Measurements from ENCODE around the gene PAN3. TPM values are rescaled to one million over a fixed set of nuclear protein-coding genes. Genes with fewer than 3 reads are reported as not detected.

The PAN3 gene
- total and polyA plus RNA-seq, 2 of the 8 experiments (the other 6 are each of a cell fraction or from before 2014, with no cell fraction given), result 12.7 to 39.3 TPM

DNA sequence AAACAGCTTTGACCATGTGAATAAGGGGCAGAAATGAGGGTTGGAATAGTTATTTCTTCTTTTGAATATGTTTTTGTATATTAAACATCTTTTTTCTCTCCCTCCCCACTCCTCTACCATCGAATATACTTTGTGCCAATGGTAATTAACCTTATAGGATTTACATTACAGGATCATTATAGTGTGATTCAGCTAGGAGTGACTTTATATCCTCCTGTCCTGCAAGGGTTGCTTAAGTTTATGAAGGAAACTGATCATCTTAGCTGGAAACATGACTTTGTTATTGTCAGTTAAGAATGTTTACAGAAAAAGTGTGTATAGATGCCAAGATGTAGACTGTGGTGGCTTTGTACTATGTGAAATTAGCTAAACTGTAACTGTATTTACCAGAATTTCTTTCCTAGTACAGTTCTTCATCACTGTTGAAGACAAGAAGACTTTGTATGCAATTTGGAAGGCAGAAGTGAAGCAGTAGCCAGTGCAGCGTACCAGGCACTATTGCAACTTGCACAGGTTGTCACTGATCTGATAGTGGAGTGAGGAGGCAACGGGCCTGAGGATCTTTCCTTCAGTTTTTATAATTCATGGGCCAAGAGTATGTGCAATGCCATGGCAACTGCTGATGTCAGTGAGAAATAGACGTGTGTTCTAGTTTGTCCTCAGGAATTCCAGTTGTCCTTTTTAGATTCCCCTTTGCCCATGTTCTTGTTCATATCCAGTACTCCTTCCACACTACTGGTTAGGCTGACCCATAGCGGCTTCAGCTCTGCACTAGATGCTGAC is 8.2 kb upstream of the PAN3 start:
- CTCF ChIA-PET (ENCODE audit: partially characterized antibody), result interaction anchor here (1.7 kb wide), 1 partner anchor 12 kb away, joined by 5 read pairs; no protein-coding TSS in a partner anchor
- Histone ChIP-seq H3K9me3 (ENCODE audit: insufficient read depth in 2 of 2, low read depth in 1 of 2, low read length in 1 of 2) (no peaks in the 10 kb centered on the region), H3K79me1 (ENCODE audit: low read depth, low read length) (no peaks in the 10 kb centered on the region), H2BK15ac (ENCODE audit: low read length) (no peak overlapping the region), H3K14ac (ENCODE audit: insufficient read length) (no peak overlapping the region), H3K36me3 (ENCODE audit: control insufficient read depth in 2 of 4, insufficient read depth in 4 of 4, low read length in 3 of 4) (no peaks in the 10 kb centered on the region), H3K27me3 (replicated peaks in 1 of 4; ENCODE audit: control insufficient read depth in 3 of 4, extremely low read depth in 1 of 4, insufficient read depth in 3 of 4, low read length in 3 of 4) (no peaks in the 10 kb centered on the region), H4K5ac (ENCODE audit: insufficient read length, low read depth, low read length) (no peak overlapping the region), H3K23ac (ENCODE audit: insufficient read length) (no peak overlapping the region), H3K4me2 (ENCODE audit: insufficient read depth in 1 of 2, low read depth in 2 of 2, low read length in 2 of 2) (no peak overlapping the region), H3K4me3 (ENCODE audit: extremely low read depth in 1 of 4, insufficient read depth in 2 of 4, low read depth in 3 of 4, low read length in 4 of 4) (no peak overlapping the region), H3K56ac (replicated peaks; ENCODE audit: insufficient read length, low read depth, low read length) (no peak overlapping the region), H2BK20ac (ENCODE audit: low read length) (no peak overlapping the region), H3K23me2 (ENCODE audit: low read depth, low read length) (no peaks in the 10 kb centered on the region), H2AFZ (ENCODE audit: low read length) (no peak overlapping the region), H2BK120ac (replicated peaks; ENCODE audit: low read depth, low read length) (no peak overlapping the region), H2AK5ac (ENCODE audit: low read depth, low read length) (no peak overlapping the region), H3K79me2 (ENCODE audit: control insufficient read depth in 1 of 2, insufficient read depth in 2 of 2, low read length in 2 of 2) (no peaks in the 10 kb centered on the region), H3K4me1 (replicated peaks in 1 of 4; ENCODE audit: control insufficient read depth in 3 of 4, insufficient read depth in 4 of 4, low read length in 3 of 4) (no peaks in the 10 kb centered on the region), H4K91ac (replicated peaks; ENCODE audit: insufficient read length, low read length) (no peak overlapping the region), H2BK5ac (ENCODE audit: low read depth, low read length) (no peak overlapping the region), H3K27ac (ENCODE audit: low read depth, low read length) (no peak overlapping the region), H3K9ac (replicated peaks in 1 of 4; ENCODE audit: extremely low read depth in 1 of 4, low read depth in 3 of 4, low read length in 3 of 4) (no peak overlapping the region), H2BK12ac (ENCODE audit: low read depth, low read length) (no peak overlapping the region), H4K8ac (ENCODE audit: extremely low read depth, insufficient read depth, low read length) (no peak overlapping the region), H3K18ac (ENCODE audit: extremely low read depth, low read length) (no peak overlapping the region), H3K4ac (replicated peaks; ENCODE audit: insufficient read length, low read depth, low read length) (no peak overlapping the region), H4K20me1 (replicated peaks in 1 of 2; ENCODE audit: control insufficient read depth in 1 of 2, insufficient read depth in 2 of 2, low read length in 2 of 2) (no peaks in the 10 kb centered on the region)
- TF ChIP-seq SP1 (IDR thresholded peaks at IDR 0.05; ENCODE audit: low read depth, low read length), result no peak
- TF ChIP-seq, protein P1, sequence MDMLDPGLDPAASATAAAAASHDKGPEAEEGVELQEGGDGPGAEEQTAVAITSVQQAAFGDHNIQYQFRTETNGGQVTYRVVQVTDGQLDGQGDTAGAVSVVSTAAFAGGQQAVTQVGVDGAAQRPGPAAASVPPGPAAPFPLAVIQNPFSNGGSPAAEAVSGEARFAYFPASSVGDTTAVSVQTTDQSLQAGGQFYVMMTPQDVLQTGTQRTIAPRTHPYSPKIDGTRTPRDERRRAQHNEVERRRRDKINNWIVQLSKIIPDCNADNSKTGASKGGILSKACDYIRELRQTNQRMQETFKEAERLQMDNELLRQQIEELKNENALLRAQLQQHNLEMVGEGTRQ (IDR thresholded peaks at IDR 0.05; ENCODE audit: low read length), result no peak
- DNase-seq (ENCODE audit: low read depth in 1 of 2, low spot score in 2 of 2), result no peak
- WGBS, 2 experiments (ENCODE audit: extremely low coverage in 1 of 2, insufficient coverage in 1 of 2, insufficient read length in 1 of 2, insufficient replicate concordance in 2 of 2, low coverage in 1 of 2, low lambda C conversion rate in 2 of 2, missing lambda C conversion rate in 1 of 2), result 87% methylated on average over 5 of the region's 5 CpGs; no CpG with 5 or more reads in 1 of the 2 experiments
- POLR2A ChIA-PET (ENCODE audit: partially characterized antibody), result no interaction called here
- FAIRE-seq, result no peak
